HEK293 (cell line): ENCODE measurements around the gene NCK2.

ENCODE experiments used
- CTCF ChIA-PET: fragments of 350-600 bp; formaldehyde crosslinking; extraction: SDS; loops from one replicate; lab custom pipeline; 2021; ENCODE audit warnings: antibody characterized with exemption; lab: Yijun Ruan, JAX
- POLR2A ChIA-PET: fragments of 300-600 bp; formaldehyde crosslinking; extraction: SDS; loops from one replicate; lab custom pipeline; 2020; ENCODE audit warnings: antibody characterized with exemption, inconsistent platforms; lab: Yijun Ruan, JAX
- H3K27ac ChIP-seq: fragments of 200-500 bp; sonication (Bioruptor generic); 2 replicates; pipeline ENCODE4 v1.5.1; 2014; ENCODE audit warnings: low read depth, low read length, control low read depth, inconsistent platforms; ENCODE audit errors: extremely low read depth
- H3K36me3 ChIP-seq, 2 experiments: fragments of 200-500 bp in 1 of 2; sonication (Bioruptor generic) in 1 of 2; 1 replicate in 1 of 2; 2 replicates in 1 of 2; pipeline ENCODE4 v1.5.1; 2014 to 2017; ENCODE audit warnings: inconsistent platforms in 2 of 2, low read length in 2 of 2; ENCODE audit not compliant: control insufficient read depth in 2 of 2, insufficient read depth in 1 of 2
- H3K4me1 ChIP-seq: fragments of 200-500 bp; sonication (Bioruptor generic); 2 replicates; pipeline ENCODE4 v1.5.1; 2014; ENCODE audit warnings: mild to moderate bottlenecking, low read length, inconsistent platforms; ENCODE audit not compliant: control insufficient read depth, insufficient read depth
- H3K4me3 ChIP-seq: 2 replicates; pipeline ENCODE4 v1.5.1; 2011; ENCODE audit warnings: low read depth, mild to moderate bottlenecking, control low read depth, low read length, moderate library complexity
- H3K9me3 ChIP-seq: fragments of 200-500 bp; sonication (Bioruptor generic); 2 replicates; pipeline ENCODE4 v1.5.1; 2014; ENCODE audit warnings: low read depth, low read length, inconsistent platforms; ENCODE audit not compliant: control insufficient read depth, insufficient read depth
- EGR2 ChIP-seq: fragments of 450-650 bp; formaldehyde crosslinking; IDR thresholded peaks from 2 replicates; pipeline ENCODE4 v1.5.1; 2016; ENCODE audit warnings: low read depth, missing biosample characterization, missing genetic modification characterization
- SALL2 ChIP-seq: fragments of 450-650 bp; formaldehyde crosslinking; IDR thresholded peaks from 2 replicates; pipeline ENCODE4 v1.5.0; 2017; ENCODE audit warnings: missing biosample characterization, mild to moderate bottlenecking, missing genetic modification characterization, borderline replicate concordance
- ZFP37 ChIP-seq: fragments of 450-650 bp; formaldehyde crosslinking; IDR thresholded peaks from 2 replicates; pipeline ENCODE4 v1.5.1; 2016; ENCODE audit warnings: missing biosample characterization, missing genetic modification characterization
- ZIC2 ChIP-seq: fragments of 450-650 bp; formaldehyde crosslinking; IDR thresholded peaks from 2 replicates; pipeline ENCODE4 v1.5.1; 2016; ENCODE audit warnings: missing biosample characterization, missing genetic modification characterization
- ZNF140 ChIP-seq: fragments of 450-650 bp; formaldehyde crosslinking; IDR thresholded peaks from 2 replicates; pipeline ENCODE4 v1.5.1; 2016; ENCODE audit warnings: missing biosample characterization, missing genetic modification characterization
- ZNF211 ChIP-seq: fragments of 450-650 bp; formaldehyde crosslinking; IDR thresholded peaks from 2 replicates; pipeline ENCODE4 v1.5.1; 2016; ENCODE audit warnings: low read depth, missing biosample characterization, missing genetic modification characterization
- ZNF239 ChIP-seq: fragments of 450-650 bp; formaldehyde crosslinking; IDR thresholded peaks from 2 replicates; pipeline ENCODE4 v1.5.1; 2016; ENCODE audit warnings: missing biosample characterization, missing genetic modification characterization
- ZNF311 ChIP-seq: fragments of 450-650 bp; formaldehyde crosslinking; IDR thresholded peaks from 2 replicates; pipeline ENCODE4 v1.5.1; 2017; ENCODE audit warnings: missing biosample characterization, missing genetic modification characterization, borderline replicate concordance
- ZNF335 ChIP-seq: fragments of 450-650 bp; formaldehyde crosslinking; conservative IDR thresholded peaks from 2 replicates; pipeline ENCODE4 v1.5.1; 2016; ENCODE audit warnings: missing biosample characterization, missing genetic modification characterization
- ZNF404 ChIP-seq: fragments of 450-650 bp; formaldehyde crosslinking; IDR thresholded peaks from 2 replicates; pipeline ENCODE4 v1.5.1; 2017; ENCODE audit warnings: missing biosample characterization, missing genetic modification characterization
- ZNF549 ChIP-seq: fragments of 450-650 bp; IDR thresholded peaks from 2 replicates; pipeline ENCODE4 v1.5.1; 2018; ENCODE audit warnings: missing biosample characterization, missing genetic modification characterization, mild to moderate bottlenecking, inconsistent platforms, moderate library complexity
- ZNF600 ChIP-seq: fragments of 450-650 bp; formaldehyde crosslinking; IDR thresholded peaks from 2 replicates; pipeline ENCODE4 v1.5.1; 2016; ENCODE audit warnings: missing biosample characterization, missing genetic modification characterization
- ZNF670 ChIP-seq: fragments of 450-650 bp; formaldehyde crosslinking; IDR thresholded peaks from 2 replicates; pipeline ENCODE4 v1.5.1; 2016; ENCODE audit warnings: missing biosample characterization, missing genetic modification characterization, low read depth
- ZXDB ChIP-seq: fragments of 450-650 bp; formaldehyde crosslinking; IDR thresholded peaks from 2 replicates; pipeline ENCODE4 v1.5.1; 2016; ENCODE audit warnings: missing biosample characterization, missing genetic modification characterization
- TF ChIP-seq, protein P1 (sequence below): fragments of 450-650 bp; formaldehyde crosslinking; IDR thresholded peaks from 2 replicates; pipeline ENCODE4 v1.5.1; 2017; ENCODE audit warnings: missing biosample characterization, missing genetic modification characterization
- TF ChIP-seq, protein P2 (sequence below): fragments of 450-650 bp; formaldehyde crosslinking; IDR thresholded peaks from 2 replicates; pipeline ENCODE4 v1.5.1; 2016; ENCODE audit warnings: missing biosample characterization, missing genetic modification characterization
- TF ChIP-seq, protein P3 (sequence below): fragments of 450-650 bp; formaldehyde crosslinking; IDR thresholded peaks from 2 replicates; pipeline ENCODE4 v1.5.1; 2016; ENCODE audit warnings: missing biosample characterization, missing genetic modification characterization
- TF ChIP-seq, protein P4 (sequence below): fragments of 450-650 bp; formaldehyde crosslinking; IDR thresholded peaks from 2 replicates; pipeline ENCODE4 v1.5.1; 2016; ENCODE audit warnings: missing biosample characterization, missing genetic modification characterization
- TF ChIP-seq, protein P5 (sequence below): fragments of 450-650 bp; formaldehyde crosslinking; IDR thresholded peaks from 2 replicates; pipeline ENCODE4 v1.5.1; 2017; ENCODE audit warnings: missing biosample characterization, missing genetic modification characterization
- TF ChIP-seq, protein P6 (sequence below): fragments of 450-650 bp; formaldehyde crosslinking; IDR thresholded peaks from 2 replicates; pipeline ENCODE4 v1.5.1; 2017; ENCODE audit warnings: missing biosample characterization, missing genetic modification characterization
- TF ChIP-seq, protein P7 (sequence below): fragments of 450-650 bp; formaldehyde crosslinking; IDR thresholded peaks from 2 replicates; pipeline ENCODE4 v1.5.1; 2016; ENCODE audit warnings: missing biosample characterization, missing genetic modification characterization

The NCK2 gene

DNA sequence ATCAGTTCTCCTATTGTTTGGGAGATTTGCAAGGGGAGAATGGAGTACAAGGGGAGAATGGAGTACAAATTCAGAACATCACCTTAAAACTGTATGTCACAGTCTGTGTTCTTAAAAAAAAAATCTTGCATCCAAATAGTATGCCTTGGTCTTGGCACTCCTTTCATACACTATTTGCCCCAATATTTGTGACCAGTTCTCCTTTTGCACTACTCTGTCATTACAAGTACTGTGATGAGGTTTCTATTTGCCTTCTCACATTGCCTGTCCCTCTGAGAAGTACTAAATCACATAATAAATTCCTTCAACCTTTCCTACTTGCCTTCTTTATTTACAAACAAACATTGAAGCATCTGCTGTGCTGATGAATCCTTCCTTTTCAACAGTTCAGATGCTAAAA is 36.0 kb upstream of the NCK2 start:
- Histone ChIP-seq H3K27ac (no peak overlapping the region), H3K36me3 (no peaks in the 10 kb centered on the region), H3K4me3 (no peak overlapping the region), H3K4me1 (no peaks in the 10 kb centered on the region), H3K9me3 (no peaks in the 10 kb centered on the region)
- POLR2A ChIA-PET: no interaction called here
- CTCF ChIA-PET: no interaction called here
- TF ChIP-seq ZNF239 (tag by site-specific recombination) (no peak), ZIC2 (tag by site-specific recombination) (no peak), ZNF600 (tag by site-specific recombination) (no peak), ZNF140 (tag by site-specific recombination) (no peak), ZNF549 (no peak), ZXDB (tag by site-specific recombination) (no peak), ZNF670 (tag by site-specific recombination) (no peak)
- TF ChIP-seq, protein P1, sequence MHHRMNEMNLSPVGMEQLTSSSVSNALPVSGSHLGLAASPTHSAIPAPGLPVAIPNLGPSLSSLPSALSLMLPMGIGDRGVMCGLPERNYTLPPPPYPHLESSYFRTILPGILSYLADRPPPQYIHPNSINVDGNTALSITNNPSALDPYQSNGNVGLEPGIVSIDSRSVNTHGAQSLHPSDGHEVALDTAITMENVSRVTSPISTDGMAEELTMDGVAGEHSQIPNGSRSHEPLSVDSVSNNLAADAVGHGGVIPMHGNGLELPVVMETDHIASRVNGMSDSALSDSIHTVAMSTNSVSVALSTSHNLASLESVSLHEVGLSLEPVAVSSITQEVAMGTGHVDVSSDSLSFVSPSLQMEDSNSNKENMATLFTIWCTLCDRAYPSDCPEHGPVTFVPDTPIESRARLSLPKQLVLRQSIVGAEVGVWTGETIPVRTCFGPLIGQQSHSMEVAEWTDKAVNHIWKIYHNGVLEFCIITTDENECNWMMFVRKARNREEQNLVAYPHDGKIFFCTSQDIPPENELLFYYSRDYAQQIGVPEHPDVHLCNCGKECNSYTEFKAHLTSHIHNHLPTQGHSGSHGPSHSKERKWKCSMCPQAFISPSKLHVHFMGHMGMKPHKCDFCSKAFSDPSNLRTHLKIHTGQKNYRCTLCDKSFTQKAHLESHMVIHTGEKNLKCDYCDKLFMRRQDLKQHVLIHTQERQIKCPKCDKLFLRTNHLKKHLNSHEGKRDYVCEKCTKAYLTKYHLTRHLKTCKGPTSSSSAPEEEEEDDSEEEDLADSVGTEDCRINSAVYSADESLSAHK (tag by site-specific recombination): no peak
- TF ChIP-seq, protein P2, sequence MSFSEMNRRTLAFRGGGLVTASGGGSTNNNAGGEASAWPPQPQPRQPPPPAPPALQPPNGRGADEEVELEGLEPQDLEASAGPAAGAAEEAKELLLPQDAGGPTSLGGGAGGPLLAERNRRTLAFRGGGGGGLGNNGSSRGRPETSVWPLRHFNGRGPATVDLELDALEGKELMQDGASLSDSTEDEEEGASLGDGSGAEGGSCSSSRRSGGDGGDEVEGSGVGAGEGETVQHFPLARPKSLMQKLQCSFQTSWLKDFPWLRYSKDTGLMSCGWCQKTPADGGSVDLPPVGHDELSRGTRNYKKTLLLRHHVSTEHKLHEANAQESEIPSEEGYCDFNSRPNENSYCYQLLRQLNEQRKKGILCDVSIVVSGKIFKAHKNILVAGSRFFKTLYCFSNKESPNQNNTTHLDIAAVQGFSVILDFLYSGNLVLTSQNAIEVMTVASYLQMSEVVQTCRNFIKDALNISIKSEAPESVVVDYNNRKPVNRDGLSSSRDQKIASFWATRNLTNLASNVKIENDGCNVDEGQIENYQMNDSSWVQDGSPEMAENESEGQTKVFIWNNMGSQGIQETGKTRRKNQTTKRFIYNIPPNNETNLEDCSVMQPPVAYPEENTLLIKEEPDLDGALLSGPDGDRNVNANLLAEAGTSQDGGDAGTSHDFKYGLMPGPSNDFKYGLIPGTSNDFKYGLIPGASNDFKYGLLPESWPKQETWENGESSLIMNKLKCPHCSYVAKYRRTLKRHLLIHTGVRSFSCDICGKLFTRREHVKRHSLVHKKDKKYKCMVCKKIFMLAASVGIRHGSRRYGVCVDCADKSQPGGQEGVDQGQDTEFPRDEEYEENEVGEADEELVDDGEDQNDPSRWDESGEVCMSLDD (tag by site-specific recombination): no peak
- TF ChIP-seq, protein P3, sequence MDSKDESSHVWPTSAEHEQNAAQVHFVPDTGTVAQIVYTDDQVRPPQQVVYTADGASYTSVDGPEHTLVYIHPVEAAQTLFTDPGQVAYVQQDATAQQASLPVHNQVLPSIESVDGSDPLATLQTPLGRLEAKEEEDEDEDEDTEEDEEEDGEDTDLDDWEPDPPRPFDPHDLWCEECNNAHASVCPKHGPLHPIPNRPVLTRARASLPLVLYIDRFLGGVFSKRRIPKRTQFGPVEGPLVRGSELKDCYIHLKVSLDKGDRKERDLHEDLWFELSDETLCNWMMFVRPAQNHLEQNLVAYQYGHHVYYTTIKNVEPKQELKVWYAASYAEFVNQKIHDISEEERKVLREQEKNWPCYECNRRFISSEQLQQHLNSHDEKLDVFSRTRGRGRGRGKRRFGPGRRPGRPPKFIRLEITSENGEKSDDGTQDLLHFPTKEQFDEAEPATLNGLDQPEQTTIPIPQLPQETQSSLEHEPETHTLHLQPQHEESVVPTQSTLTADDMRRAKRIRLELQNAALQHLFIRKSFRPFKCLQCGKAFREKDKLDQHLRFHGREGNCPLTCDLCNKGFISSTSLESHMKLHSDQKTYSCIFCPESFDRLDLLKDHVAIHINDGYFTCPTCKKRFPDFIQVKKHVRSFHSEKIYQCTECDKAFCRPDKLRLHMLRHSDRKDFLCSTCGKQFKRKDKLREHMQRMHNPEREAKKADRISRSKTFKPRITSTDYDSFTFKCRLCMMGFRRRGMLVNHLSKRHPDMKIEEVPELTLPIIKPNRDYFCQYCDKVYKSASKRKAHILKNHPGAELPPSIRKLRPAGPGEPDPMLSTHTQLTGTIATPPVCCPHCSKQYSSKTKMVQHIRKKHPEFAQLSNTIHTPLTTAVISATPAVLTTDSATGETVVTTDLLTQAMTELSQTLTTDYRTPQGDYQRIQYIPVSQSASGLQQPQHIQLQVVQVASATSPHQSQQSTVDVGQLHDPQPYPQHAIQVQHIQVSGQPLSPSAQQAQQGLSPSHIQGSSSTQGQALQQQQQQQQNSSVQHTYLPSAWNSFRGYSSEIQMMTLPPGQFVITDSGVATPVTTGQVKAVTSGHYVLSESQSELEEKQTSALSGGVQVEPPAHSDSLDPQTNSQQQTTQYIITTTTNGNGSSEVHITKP (tag by site-specific recombination): no peak

DNA sequence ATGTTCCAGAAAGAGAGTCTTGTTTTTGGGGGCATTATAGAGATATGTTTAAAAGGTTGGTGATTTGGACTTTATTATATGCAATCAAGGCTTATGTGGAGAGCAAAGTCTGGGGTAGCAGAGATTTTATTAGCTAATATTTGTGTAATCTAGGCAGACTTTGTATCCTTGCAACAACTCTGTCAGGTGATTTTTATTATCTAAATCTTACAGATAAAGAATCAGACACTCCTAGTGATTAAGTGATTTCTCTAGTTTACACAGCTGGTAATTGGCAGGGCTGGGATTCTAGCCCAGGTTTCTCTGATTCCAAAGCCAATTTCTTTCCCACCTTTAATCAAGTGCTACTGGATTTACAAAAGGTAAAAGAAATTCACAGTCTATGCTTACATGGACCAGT is 33.3 kb upstream of the NCK2 start:
- Histone ChIP-seq H3K4me3 (no peak overlapping the region), H3K36me3 (no peaks in the 10 kb centered on the region), H3K27ac (no peak overlapping the region), H3K9me3 (no peaks in the 10 kb centered on the region), H3K4me1 (no peaks in the 10 kb centered on the region)
- POLR2A ChIA-PET: no interaction called here
- CTCF ChIA-PET: no interaction called here
- no peak for TF ChIP-seq ZNF211 (tag by site-specific recombination)
- TF ChIP-seq, protein P4, sequence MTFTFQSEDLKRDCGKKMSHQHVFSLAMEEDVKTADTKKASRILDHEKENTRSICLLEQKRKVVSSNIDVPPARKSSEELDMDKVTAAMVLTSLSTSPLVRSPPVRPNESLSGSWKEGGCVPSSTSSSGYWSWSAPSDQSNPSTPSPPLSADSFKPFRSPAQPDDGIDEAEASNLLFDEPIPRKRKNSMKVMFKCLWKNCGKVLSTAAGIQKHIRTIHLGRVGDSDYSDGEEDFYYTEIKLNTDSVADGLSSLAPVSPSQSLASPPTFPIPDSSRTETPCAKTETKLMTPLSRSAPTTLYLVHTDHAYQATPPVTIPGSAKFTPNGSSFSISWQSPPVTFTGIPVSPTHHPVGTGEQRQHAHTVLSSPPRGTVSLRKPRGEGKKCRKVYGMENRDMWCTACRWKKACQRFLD: no peak
- TF ChIP-seq EGR2 (tag by site-specific recombination): no peak
- TF ChIP-seq, protein P5, sequence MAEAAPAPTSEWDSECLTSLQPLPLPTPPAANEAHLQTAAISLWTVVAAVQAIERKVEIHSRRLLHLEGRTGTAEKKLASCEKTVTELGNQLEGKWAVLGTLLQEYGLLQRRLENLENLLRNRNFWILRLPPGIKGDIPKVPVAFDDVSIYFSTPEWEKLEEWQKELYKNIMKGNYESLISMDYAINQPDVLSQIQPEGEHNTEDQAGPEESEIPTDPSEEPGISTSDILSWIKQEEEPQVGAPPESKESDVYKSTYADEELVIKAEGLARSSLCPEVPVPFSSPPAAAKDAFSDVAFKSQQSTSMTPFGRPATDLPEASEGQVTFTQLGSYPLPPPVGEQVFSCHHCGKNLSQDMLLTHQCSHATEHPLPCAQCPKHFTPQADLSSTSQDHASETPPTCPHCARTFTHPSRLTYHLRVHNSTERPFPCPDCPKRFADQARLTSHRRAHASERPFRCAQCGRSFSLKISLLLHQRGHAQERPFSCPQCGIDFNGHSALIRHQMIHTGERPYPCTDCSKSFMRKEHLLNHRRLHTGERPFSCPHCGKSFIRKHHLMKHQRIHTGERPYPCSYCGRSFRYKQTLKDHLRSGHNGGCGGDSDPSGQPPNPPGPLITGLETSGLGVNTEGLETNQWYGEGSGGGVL (tag by site-specific recombination): no peak
- TF ChIP-seq, protein P6, sequence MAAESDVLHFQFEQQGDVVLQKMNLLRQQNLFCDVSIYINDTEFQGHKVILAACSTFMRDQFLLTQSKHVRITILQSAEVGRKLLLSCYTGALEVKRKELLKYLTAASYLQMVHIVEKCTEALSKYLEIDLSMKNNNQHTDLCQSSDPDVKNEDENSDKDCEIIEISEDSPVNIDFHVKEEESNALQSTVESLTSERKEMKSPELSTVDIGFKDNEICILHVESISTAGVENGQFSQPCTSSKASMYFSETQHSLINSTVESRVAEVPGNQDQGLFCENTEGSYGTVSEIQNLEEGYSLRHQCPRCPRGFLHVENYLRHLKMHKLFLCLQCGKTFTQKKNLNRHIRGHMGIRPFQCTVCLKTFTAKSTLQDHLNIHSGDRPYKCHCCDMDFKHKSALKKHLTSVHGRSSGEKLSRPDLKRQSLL (tag by site-specific recombination): no peak
- TF ChIP-seq ZNF311 (tag by site-specific recombination): no peak
- no peak for TF ChIP-seq ZFP37
- TF ChIP-seq, protein P7, sequence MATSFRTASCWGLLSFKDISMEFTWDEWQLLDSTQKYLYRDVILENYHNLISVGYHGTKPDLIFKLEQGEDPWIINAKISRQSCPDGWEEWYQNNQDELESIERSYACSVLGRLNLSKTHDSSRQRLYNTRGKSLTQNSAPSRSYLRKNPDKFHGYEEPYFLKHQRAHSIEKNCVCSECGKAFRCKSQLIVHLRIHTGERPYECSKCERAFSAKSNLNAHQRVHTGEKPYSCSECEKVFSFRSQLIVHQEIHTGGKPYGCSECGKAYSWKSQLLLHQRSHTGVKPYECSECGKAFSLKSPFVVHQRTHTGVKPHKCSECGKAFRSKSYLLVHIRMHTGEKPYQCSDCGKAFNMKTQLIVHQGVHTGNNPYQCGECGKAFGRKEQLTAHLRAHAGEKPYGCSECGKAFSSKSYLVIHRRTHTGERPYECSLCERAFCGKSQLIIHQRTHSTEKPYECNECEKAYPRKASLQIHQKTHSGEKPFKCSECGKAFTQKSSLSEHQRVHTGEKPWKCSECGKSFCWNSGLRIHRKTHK (tag by site-specific recombination): no peak
- no peak for TF ChIP-seq ZNF335
- no peak for TF ChIP-seq ZNF404 (tag by site-specific recombination)
- no peak for TF ChIP-seq SALL2 (tag by site-specific recombination)
